SK-N-MC (cell line): ENCODE measurements around the gene HMGB1.

Experiments used
- EZH2 ChIP-seq: fragments of 200-600 bp; sonication (generic); IDR thresholded peaks from one replicate; pipeline ENCODE4 v1.6.1; 2017; ENCODE audit warnings: antibody characterized with exemption
- FOXP2 ChIP-seq: optimal IDR thresholded peaks from 2 replicates; pipeline ENCODE3; 2011; ENCODE audit warnings: mild to moderate bottlenecking, moderate library complexity; ENCODE audit not compliant: insufficient read depth; ENCODE audit errors: extremely low read length, control extremely low read depth
- POLR2AphosphoS5 ChIP-seq: IDR thresholded peaks from 2 replicates; pipeline ENCODE4 v1.6.1; 2012; ENCODE audit warnings: mild to moderate bottlenecking, low read depth, low read length, borderline replicate concordance

DNA sequence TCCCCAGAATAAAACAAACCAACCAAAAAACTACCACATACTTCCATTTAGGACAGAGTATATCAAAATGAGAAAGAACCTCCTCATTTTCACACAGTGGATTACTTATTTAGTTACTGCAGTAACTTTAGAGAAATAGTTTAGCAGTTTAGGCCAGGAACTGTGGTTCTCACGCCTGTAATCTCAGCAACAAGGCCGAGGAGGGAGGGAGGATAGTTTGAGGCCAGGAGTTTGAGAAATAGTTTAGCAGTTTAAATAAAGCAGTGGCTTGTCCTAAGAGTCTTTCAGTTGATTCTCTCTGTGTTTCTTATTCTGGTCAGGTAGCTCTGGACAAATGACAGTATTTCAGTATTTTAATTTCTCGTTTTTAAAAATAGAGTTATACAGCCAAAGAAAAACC lies 9.4 kb downstream of the HMGB1 start:
- TF ChIP-seq POLR2AphosphoS5 (no peak), EZH2 (no peak), FOXP2 (no peak)
